Suprapubic skin (tissue), 3 donors: ENCODE measurements around the gene DSCAML1.

Experiments used
- EP300 ChIP-seq: sonication (generic); formaldehyde crosslinking; IDR thresholded peaks from one replicate; pipeline ENCODE4 v1.6.1; 2017; ENCODE audit warnings: antibody characterized with exemption
- TF ChIP-seq, protein P1 (sequence below), 2 donors: fragments of 200-600 bp in 1 of 2; fragments of 450-650 bp in 1 of 2; sonication (generic) in 1 of 2; IDR thresholded peaks; one replicate each; pipeline ENCODE4 v1.5.1; 2016 to 2019; ENCODE audit warnings: antibody characterized with exemption in 2 of 2, mild to moderate bottlenecking in 1 of 2, moderate library complexity in 1 of 2

DNA sequence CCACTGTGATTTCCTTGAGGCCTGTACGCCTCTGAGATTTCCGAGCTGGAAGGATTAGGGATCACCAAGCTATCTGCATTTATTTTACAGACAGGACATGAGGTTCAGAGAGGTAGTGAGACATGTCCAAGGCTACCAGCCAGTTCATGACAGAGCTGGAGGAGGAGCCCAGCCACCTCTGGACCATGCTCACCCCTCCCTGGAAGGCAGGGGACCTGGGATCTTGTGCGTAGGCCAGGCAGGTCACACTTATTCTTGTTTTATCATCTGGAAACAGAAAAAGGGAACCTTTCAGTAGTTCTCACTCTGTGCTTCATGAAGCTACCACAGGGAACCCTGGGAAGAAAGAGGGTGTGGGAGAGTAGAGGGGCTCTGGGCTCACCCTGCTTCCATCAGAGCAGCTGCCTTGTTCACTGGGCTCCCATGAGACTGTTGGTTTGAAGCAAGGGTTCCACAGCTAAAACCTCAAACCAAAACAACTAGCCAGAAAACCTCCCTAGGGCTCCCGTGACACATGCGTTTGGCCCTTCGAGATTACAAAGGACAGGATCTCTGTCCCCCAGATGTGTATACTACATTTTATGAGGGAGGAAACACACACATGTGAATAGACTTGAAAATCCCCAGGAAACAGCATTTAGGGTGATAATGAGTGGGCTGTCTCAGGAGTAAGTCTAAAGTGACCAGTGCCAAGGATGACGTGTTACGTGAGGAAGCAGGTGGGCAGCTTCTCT, 106.4 kb downstream of the DSCAML1 start:
- TF ChIP-seq, protein P1, sequence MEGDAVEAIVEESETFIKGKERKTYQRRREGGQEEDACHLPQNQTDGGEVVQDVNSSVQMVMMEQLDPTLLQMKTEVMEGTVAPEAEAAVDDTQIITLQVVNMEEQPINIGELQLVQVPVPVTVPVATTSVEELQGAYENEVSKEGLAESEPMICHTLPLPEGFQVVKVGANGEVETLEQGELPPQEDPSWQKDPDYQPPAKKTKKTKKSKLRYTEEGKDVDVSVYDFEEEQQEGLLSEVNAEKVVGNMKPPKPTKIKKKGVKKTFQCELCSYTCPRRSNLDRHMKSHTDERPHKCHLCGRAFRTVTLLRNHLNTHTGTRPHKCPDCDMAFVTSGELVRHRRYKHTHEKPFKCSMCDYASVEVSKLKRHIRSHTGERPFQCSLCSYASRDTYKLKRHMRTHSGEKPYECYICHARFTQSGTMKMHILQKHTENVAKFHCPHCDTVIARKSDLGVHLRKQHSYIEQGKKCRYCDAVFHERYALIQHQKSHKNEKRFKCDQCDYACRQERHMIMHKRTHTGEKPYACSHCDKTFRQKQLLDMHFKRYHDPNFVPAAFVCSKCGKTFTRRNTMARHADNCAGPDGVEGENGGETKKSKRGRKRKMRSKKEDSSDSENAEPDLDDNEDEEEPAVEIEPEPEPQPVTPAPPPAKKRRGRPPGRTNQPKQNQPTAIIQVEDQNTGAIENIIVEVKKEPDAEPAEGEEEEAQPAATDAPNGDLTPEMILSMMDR (IDR thresholded peaks at IDR 0.05): no peak
- TF ChIP-seq EP300: no peak
